ENCODE measurements around the gene ABHD5.

Gene ABHD5

GRCh38 chr3:43704697-43705096 is 14.0 kb downstream of the ABHD5 start:
- no peak for TF ChIP-seq CTCF (IDR thresholded peaks at IDR 0.05)

GRCh38 chr3:43706342-43706741 is 15.6 kb downstream of the ABHD5 start:
- H3K9me3 ChIP-seq: no peaks in the 10 kb centered on the region
- peaks cover 56% of the 10 kb centered on the region for H3K36me3 ChIP-seq
- H3K27ac ChIP-seq: peak overlapping the region; percentile 86
- peaks cover 33 to 46% of the 10 kb centered on the region in 2 experiments for H3K4me1 ChIP-seq (ENCODE audit: control insufficient read depth in 1 of 2, insufficient read depth in 1 of 2, low read depth in 1 of 2, low read length in 1 of 2)
- TF ChIP-seq CTCF (IDR thresholded peaks at IDR 0.05): no peak
- H3K4me3 ChIP-seq (ENCODE audit: low read depth in 1 of 2, low read length in 1 of 2): no peak overlapping the region
- no peaks in the 10 kb centered on the region for H3K27me3 ChIP-seq

More at GRCh38 chr3:43704697-43705096, 14.0 kb downstream of the ABHD5 start:
- Histone ChIP-seq H3K9me3 (no peaks in the 10 kb centered on the region), H3K4me3 (ENCODE audit: low read depth in 1 of 2, low read length in 1 of 2) (no peak overlapping the region), H3K36me3 (peaks cover 64% of the 10 kb centered on the region), H3K4me1 (ENCODE audit: control insufficient read depth in 1 of 2, insufficient read depth in 1 of 2, low read depth in 1 of 2, low read length in 1 of 2) (peaks cover 32 to 36% of the 10 kb centered on the region in 2 experiments), H3K27ac (peak overlapping the region; percentile 72), H3K27me3 (no peaks in the 10 kb centered on the region)

GRCh38 chr3:43707266-43707665 is 16.5 kb downstream of the ABHD5 start:
- peaks cover 33 to 46% of the 10 kb centered on the region in 2 experiments for H3K4me1 ChIP-seq (ENCODE audit: control insufficient read depth in 1 of 2, insufficient read depth in 1 of 2, low read depth in 1 of 2, low read length in 1 of 2)
- TF ChIP-seq CTCF (IDR thresholded peaks at IDR 0.05): no peak
- no peak overlapping the region for H3K4me3 ChIP-seq (ENCODE audit: low read depth in 1 of 2, low read length in 1 of 2)
- H3K9me3 ChIP-seq: no peaks in the 10 kb centered on the region
- no peaks in the 10 kb centered on the region for H3K27me3 ChIP-seq
- peaks cover 56% of the 10 kb centered on the region for H3K36me3 ChIP-seq
- peak overlapping the region; percentile 86 for H3K27ac ChIP-seq

- TF ChIP-seq CTCF (IDR thresholded peaks at IDR 0.05): no peak
- Histone ChIP-seq H3K36me3 (peaks cover 57% of the 10 kb centered on the region), H3K4me1 (ENCODE audit: control insufficient read depth in 1 of 2, insufficient read depth in 1 of 2, low read depth in 1 of 2, low read length in 1 of 2) (peaks cover 33 to 46% of the 10 kb centered on the region in 2 experiments), H3K27me3 (no peaks in the 10 kb centered on the region), H3K27ac (peak overlapping the region; percentile 86), H3K4me3 (ENCODE audit: low read depth in 1 of 2, low read length in 1 of 2) (peak overlapping the region in 1 of 2 experiments; percentile 46), H3K9me3 (no peaks in the 10 kb centered on the region)
Measured at GRCh38 chr3:43707998-43708397, 17.3 kb downstream of the ABHD5 start.

GRCh38 chr3:43709022-43709421 is 18.3 kb downstream of the ABHD5 start:
- TF ChIP-seq CTCF (IDR thresholded peaks at IDR 0.05): no peak
- Histone ChIP-seq H3K4me3 (ENCODE audit: low read depth in 1 of 2, low read length in 1 of 2) (peak overlapping the region; percentile 11 to 46), H3K27ac (peak overlapping the region; percentile 86), H3K4me1 (ENCODE audit: control insufficient read depth in 1 of 2, insufficient read depth in 1 of 2, low read depth in 1 of 2, low read length in 1 of 2) (peaks cover 33 to 45% of the 10 kb centered on the region in 2 experiments), H3K36me3 (peaks cover 59% of the 10 kb centered on the region), H3K27me3 (no peaks in the 10 kb centered on the region), H3K9me3 (no peaks in the 10 kb centered on the region)

- H3K4me1 ChIP-seq (ENCODE audit: control insufficient read depth in 1 of 2, insufficient read depth in 1 of 2, low read depth in 1 of 2, low read length in 1 of 2): peaks cover 22 to 33% of the 10 kb centered on the region in 2 experiments
- H3K4me3 ChIP-seq (ENCODE audit: low read depth in 1 of 2, low read length in 1 of 2): no peak overlapping the region
- H3K36me3 ChIP-seq: peaks cover 69% of the 10 kb centered on the region
- no peak for TF ChIP-seq CTCF (IDR thresholded peaks at IDR 0.05)
- peak overlapping the region; percentile 86 for H3K27ac ChIP-seq
- no peaks in the 10 kb centered on the region for H3K27me3 ChIP-seq
- no peaks in the 10 kb centered on the region for H3K9me3 ChIP-seq
Measured at GRCh38 chr3:43710607-43711006, 19.9 kb downstream of the ABHD5 start.

Data from neutrophil (primary cell).